Measurements from ENCODE around the gene GNRHR. TPM values are rescaled to one million over a fixed set of nuclear protein-coding genes. Genes with fewer than 3 reads are reported as not detected.
A peak's percentile ranks its signal among the peaks of the same experiment; 100 is the strongest.

The GNRHR gene
- total and polyA plus RNA-seq, 2 of the 4 experiments (the other 2 are of a cell fraction), result not detected

DNA sequence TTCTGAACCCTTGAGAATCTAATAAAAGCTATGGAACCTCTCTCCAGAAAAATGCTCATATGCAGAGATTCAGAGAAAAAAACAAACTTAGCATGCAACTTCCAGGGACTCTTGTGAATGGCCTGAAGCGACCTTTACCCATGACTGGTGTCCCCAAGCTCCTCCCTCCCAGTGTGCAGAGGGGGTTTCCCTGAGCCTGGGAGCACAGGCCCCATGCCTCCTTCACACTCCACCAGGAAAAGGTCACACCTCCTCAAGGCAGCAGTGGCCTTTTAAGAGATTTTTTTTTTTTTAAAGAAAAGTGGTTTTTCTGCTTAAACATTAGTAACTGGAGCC lies 40.0 kb downstream of the GNRHR start:
- Histone ChIP-seq H4K5ac (ENCODE audit: low read depth, low read length) (no peak overlapping the region), H3K4ac (ENCODE audit: low read depth, low read length) (peak overlapping the region; percentile 36), H4K91ac (ENCODE audit: insufficient read depth, low read depth, low read length) (no peak overlapping the region), H3K23ac (ENCODE audit: low read depth, low read length) (no peak overlapping the region), H3K9me3 (ENCODE audit: control insufficient read depth, insufficient read depth, low read length) (no peaks in the 10 kb centered on the region), H3K36me3 (ENCODE audit: control insufficient read depth, insufficient read depth, low read length) (no peaks in the 10 kb centered on the region), H3K56ac (ENCODE audit: extremely low read depth, insufficient read depth, low read length) (no peak overlapping the region), H3K4me2 (ENCODE audit: low read depth, low read length) (no peak overlapping the region), H3K27me3 (ENCODE audit: control insufficient read depth, insufficient read depth, low read length) (no peaks in the 10 kb centered on the region), H4K8ac (ENCODE audit: low read depth in 2 of 2, low read length in 2 of 2) (no peak overlapping the region), H3K27ac (ENCODE audit: insufficient read depth, low read length) (no peak overlapping the region), H2BK5ac (ENCODE audit: low read depth, low read length, poor library complexity, severe bottlenecking) (no peak overlapping the region), H3K9ac (ENCODE audit: low read depth, low read length) (no peak overlapping the region), H3K4me3 (ENCODE audit: insufficient read depth, low read depth, low read length) (no peak overlapping the region), H3K9me1 (ENCODE audit: insufficient read depth, low read length) (peaks cover 12% of the 10 kb centered on the region; the same call in 1 of the 2 replicates), H2BK120ac (ENCODE audit: low read depth, low read length) (no peak overlapping the region), H2BK20ac (ENCODE audit: low read depth, low read length) (no peak overlapping the region), H2BK15ac (ENCODE audit: low read depth, low read length) (no peak overlapping the region), H2AK9ac (replicated peaks; ENCODE audit: low read depth, low read length, poor library complexity) (peak overlapping the region; percentile 6), H3K4me1 (ENCODE audit: control insufficient read depth, insufficient read depth, low read length) (peaks cover 8% of the 10 kb centered on the region), H3K14ac (replicated peaks; ENCODE audit: low read depth, low read length) (peak overlapping the region; percentile 37; the same call in 1 of the 2 replicates), H2AFZ (replicated peaks; ENCODE audit: low read length, poor library complexity) (no peak overlapping the region), H2AK5ac (ENCODE audit: low read depth, low read length) (no peak overlapping the region), H3K79me1 (ENCODE audit: low read depth in 1 of 2, low read length in 2 of 2) (peaks cover 14 to 29% of the 10 kb centered on the region in 2 experiments), H3K18ac (ENCODE audit: low read depth, low read length) (no peak overlapping the region), H4K20me1 (ENCODE audit: insufficient read depth, low read length) (0 out of 2 replicates have a peak, but pooled peaks cover 5% of the 10 kb centered on the region)
- TF ChIP-seq RFX5 (IDR thresholded peaks at IDR 0.05; ENCODE audit: low read depth, low read length) (no peak), RAD21 (IDR thresholded peaks at IDR 0.05; ENCODE audit: low read length) (no peak), POLR2A (IDR thresholded peaks at IDR 0.05; ENCODE audit: low read depth, low read length) (no peak), FOS (IDR thresholded peaks at IDR 0.05; ENCODE audit: low read depth, low read length) (no peak), CEBPB (IDR thresholded peaks at IDR 0.05; ENCODE audit: low read depth, low read length) (no peak), RCOR1 (IDR thresholded peaks at IDR 0.05; ENCODE audit: insufficient replicate concordance, low read length) (no peak), USF2 (IDR thresholded peaks at IDR 0.05; ENCODE audit: low read depth, low read length) (no peak), ELK1 (IDR thresholded peaks at IDR 0.05; ENCODE audit: borderline replicate concordance, low read depth, low read length) (no peak)
- TF ChIP-seq, protein P1, sequence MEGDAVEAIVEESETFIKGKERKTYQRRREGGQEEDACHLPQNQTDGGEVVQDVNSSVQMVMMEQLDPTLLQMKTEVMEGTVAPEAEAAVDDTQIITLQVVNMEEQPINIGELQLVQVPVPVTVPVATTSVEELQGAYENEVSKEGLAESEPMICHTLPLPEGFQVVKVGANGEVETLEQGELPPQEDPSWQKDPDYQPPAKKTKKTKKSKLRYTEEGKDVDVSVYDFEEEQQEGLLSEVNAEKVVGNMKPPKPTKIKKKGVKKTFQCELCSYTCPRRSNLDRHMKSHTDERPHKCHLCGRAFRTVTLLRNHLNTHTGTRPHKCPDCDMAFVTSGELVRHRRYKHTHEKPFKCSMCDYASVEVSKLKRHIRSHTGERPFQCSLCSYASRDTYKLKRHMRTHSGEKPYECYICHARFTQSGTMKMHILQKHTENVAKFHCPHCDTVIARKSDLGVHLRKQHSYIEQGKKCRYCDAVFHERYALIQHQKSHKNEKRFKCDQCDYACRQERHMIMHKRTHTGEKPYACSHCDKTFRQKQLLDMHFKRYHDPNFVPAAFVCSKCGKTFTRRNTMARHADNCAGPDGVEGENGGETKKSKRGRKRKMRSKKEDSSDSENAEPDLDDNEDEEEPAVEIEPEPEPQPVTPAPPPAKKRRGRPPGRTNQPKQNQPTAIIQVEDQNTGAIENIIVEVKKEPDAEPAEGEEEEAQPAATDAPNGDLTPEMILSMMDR (conservative IDR thresholded peaks at IDR 0.05; ENCODE audit: low read depth, low read length), result no peak
- dilution Hi-C loops (cut with HindIII; ENCODE audit: low sequenced_read_pairs, unreplicated experiment) (no loop called here), in situ Hi-C loops (cut with MboI; ENCODE audit: low sequenced_read_pairs) (no loop called here), intact Hi-C loops (cut with micrococcal nuclease) (no loop called here)
- POLR2A ChIA-PET (ENCODE audit: unreplicated experiment), result no interaction called here
- ATAC-seq (ENCODE audit: low read depth), result peak; percentile 52
- BruUV-seq (replicated peaks), result no TSS peak
- DNase-seq, result no peak
- CTCF ChIA-PET, result interaction anchor here (1.0 kb wide), 2 partner anchors 14 to 51 kb away, joined by 3 read pairs; partner anchors contain the start of gene UBA6
- no CpG with 5 or more reads among the region's 1 CpG for WGBS, 2 experiments (ENCODE audit: extremely low coverage in 2 of 2, insufficient read length in 1 of 2)

Data from IMR-90 (cell line).